ENCODE data around the gene TNFAIP3. TPM values are rescaled to one million over a fixed set of nuclear protein-coding genes. Genes with fewer than 3 reads are reported as not detected.

Gene TNFAIP3
- total and polyA plus RNA-seq, 8 donors: 7.8 to 77.0 (median 12.4) TPM

DNA sequence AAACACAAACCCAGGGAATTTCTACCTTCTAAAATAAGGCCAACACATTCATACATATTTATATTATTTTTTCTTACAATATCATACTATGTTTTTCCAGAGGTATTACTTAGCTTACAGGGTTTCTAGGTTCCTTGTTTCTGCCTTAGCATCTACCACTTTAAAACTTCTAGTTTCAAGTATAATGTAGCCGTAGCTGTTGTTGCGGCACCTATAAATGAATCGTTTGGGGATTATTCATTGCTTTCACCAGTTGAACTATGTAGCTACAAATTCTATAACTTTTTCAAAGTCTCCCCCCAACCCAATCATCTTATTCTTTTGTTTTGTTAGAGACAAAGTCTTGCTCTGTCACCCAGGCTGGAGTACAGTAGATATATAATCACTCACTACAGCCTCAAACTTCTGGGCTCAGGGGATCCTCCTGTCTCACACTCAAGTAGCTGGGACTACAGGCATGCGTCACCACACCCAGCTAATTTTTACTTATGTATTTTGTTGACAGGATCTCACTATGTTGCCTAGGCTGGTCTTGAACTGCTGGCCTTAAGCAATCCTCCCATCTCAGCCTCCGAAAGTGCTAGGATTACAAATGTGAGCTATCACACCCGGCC lies 43.9 kb downstream of the TNFAIP3 start:
- Histone ChIP-seq H3K36me3 (no peaks in the 10 kb centered on the region), H3K4me1 (no peaks in the 10 kb centered on the region), H3K9me3 (peaks cover 0 to 8% (median 2%) of the 10 kb centered on the region in 4 donors), H3K27me3 (no peaks in the 10 kb centered on the region), H3K4me3 (no peak overlapping the region), H3K27ac (no peak overlapping the region)
- TF ChIP-seq POLR2A (IDR thresholded peaks at IDR 0.05): no peak
- no peak for TF ChIP-seq POLR2AphosphoS5 (IDR thresholded peaks at IDR 0.05)
- no peak for TF ChIP-seq CTCF (IDR thresholded peaks at IDR 0.05)
- 80 to 93% (median 90%) methylated on average over 6 of the region's 6 CpGs for WGBS, 5 donors
- no peak for DNase-seq
- intact Hi-C loops (cut with DNase I; ENCODE audit: low total_unique reads): no loop called here

DNA sequence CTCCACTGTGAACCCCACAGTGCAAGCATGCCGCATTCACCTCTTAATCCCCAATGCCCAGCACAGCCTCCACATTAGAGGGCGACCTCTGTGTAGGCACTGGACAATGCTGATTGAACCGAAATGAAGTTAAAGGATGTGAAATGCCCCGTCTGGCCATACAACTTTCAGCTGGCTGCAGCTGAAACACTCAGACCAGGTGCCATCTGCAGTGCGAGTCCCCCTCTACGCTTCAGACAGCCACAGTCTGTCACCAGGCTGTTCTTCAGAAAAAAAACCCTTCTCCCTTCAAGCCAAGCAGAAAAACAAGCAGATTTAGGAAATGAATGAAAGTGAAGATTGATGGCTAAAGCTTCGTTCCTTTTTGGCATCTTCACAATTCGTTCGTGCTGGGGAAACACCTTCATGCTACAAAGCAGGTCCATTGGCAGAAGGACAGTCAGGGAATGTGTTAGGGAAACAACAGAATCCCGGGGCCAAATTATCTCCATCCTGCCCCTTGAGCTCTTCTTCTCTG lies 44.7 kb downstream of the TNFAIP3 start:
- Histone ChIP-seq H3K9me3 (peaks cover 0 to 8% (median 2%) of the 10 kb centered on the region in 4 donors), H3K4me1 (no peaks in the 10 kb centered on the region), H3K27ac (no peak overlapping the region), H3K36me3 (no peaks in the 10 kb centered on the region), H3K4me3 (no peak overlapping the region), H3K27me3 (no peaks in the 10 kb centered on the region)
- WGBS, 5 donors: 66 to 73% (median 69%) methylated on average over 10 of the region's 10 CpGs
- TF ChIP-seq POLR2A (IDR thresholded peaks at IDR 0.05) (no peak), EP300 (IDR thresholded peaks at IDR 0.05) (no peak), CTCF (IDR thresholded peaks at IDR 0.05) (no peak), POLR2AphosphoS5 (IDR thresholded peaks at IDR 0.05) (no peak)
- DNase-seq: no peak
- intact Hi-C loops (cut with DNase I; ENCODE audit: low total_unique reads): no loop called here

DNA sequence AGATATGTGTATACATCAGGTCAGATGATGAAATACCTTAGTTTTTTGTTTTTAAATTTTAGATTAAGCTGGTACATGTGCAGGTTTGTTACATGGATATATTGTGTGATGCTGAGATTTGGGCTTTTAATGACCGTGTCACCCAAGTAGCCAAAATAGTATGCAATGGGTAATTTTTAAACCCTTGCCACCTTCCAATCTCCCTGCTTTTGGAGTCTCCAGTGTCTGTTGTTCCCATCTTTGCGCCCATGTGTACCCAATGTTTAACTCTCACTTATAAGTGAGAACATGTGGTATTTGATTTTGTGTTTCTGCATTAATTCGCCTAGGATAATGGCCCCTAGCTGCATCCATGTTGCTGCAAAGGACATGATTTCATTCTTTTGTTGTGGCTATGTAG lies 45.8 kb downstream of the TNFAIP3 start:
- Histone ChIP-seq H3K27ac (no peak overlapping the region), H3K4me1 (no peaks in the 10 kb centered on the region), H3K36me3 (no peaks in the 10 kb centered on the region), H3K9me3 (peaks cover 0 to 8% (median 2%) of the 10 kb centered on the region in 4 donors), H3K27me3 (no peaks in the 10 kb centered on the region), H3K4me3 (no peak overlapping the region)
- intact Hi-C loops (cut with DNase I; ENCODE audit: low total_unique reads): no loop called here
- TF ChIP-seq EP300 (IDR thresholded peaks at IDR 0.05) (no peak), CTCF (IDR thresholded peaks at IDR 0.05) (no peak), POLR2AphosphoS5 (IDR thresholded peaks at IDR 0.05) (no peak), POLR2A (IDR thresholded peaks at IDR 0.05) (no peak)
- 85 to 99% (median 93%) methylated on average over 3 of the region's 3 CpGs for WGBS, 5 donors
- no peak for DNase-seq

GRCh38 chr6:137913434-137913833 lies 46.4 kb downstream of the TNFAIP3 start:
- no peak overlapping the region for H3K27ac ChIP-seq
- intact Hi-C loops (cut with DNase I; ENCODE audit: low total_unique reads): no loop called here
- 76 to 84% (median 84%) methylated on average over 3 of the region's 3 CpGs for WGBS, 5 donors
- no peak for DNase-seq
- H3K9me3 ChIP-seq: peaks cover 0 to 8% (median 2%) of the 10 kb centered on the region in 4 donors
- H3K4me1 ChIP-seq: no peaks in the 10 kb centered on the region
- no peak overlapping the region for H3K4me3 ChIP-seq
- H3K36me3 ChIP-seq: no peaks in the 10 kb centered on the region
- H3K27me3 ChIP-seq: no peaks in the 10 kb centered on the region
- no peak for TF ChIP-seq EP300 (IDR thresholded peaks at IDR 0.05)
- TF ChIP-seq POLR2AphosphoS5 (IDR thresholded peaks at IDR 0.05): no peak

DNA sequence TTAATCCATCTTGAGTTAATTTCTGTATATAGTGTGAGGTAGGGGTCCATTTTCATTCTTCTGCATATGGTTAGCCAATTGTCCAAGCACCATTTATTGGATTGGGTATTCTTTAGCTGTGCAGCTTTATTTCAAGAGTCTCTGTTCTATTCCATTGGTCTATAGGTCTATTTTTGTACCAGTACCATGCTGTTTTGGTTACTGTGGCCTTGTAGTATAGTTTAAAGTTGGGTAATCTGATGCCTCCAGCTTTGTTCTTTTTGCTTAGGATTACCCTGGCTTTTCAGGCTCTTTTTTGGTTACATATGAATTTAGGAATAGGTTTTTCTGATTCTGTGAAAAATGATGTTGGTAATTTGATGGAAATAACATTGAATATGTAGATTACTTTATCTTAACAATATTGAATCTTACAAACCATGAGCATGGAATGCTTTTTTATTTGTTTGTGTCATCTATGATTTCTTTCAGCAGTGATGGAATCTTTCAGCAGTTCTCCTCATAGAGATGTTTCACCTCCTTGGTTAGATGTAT lies 47.0 kb downstream of the TNFAIP3 start:
- intact Hi-C loops (cut with DNase I; ENCODE audit: low total_unique reads): no loop called here
- no peak overlapping the region for H3K27ac ChIP-seq
- no peak for DNase-seq

More for the DNA sequence above, 47.0 kb downstream of the TNFAIP3 start:
- Histone ChIP-seq H3K36me3 (no peaks in the 10 kb centered on the region), H3K9me3 (peaks cover 0 to 8% (median 2%) of the 10 kb centered on the region in 4 donors), H3K4me3 (no peak overlapping the region), H3K4me1 (no peaks in the 10 kb centered on the region), H3K27me3 (no peaks in the 10 kb centered on the region)
- TF ChIP-seq CTCF (IDR thresholded peaks at IDR 0.05) (no peak), EP300 (IDR thresholded peaks at IDR 0.05) (no peak), POLR2A (IDR thresholded peaks at IDR 0.05) (no peak), POLR2AphosphoS5 (IDR thresholded peaks at IDR 0.05) (no peak)

Data from stomach (tissue), 9 donors.